ENCODE results near the gene VSTM4.

VSTM4 gene
- 0.06 to 0.09 reads per million in 2 experiments for total RNA-seq

- no peak for DNase-seq (ENCODE audit: low read depth)
These were observed at the start of gene VSTM4 for GRCh38 chr10:49115015-49115795. TSS of gene VSTM4 (minus strand) at chr10:49115522. CDS start at chr10:49115485, 37 bp downstream.

- DNase-seq (ENCODE audit: low read depth), result no peak
These were observed 49.4 kb upstream of the VSTM4 start for GRCh38 chr10:49164559-49165188.

GRCh38 chr10:49163741-49164140 lies 48.4 kb upstream of the VSTM4 start:
- DNase-seq (ENCODE audit: low read depth), result no peak

GRCh38 chr10:49162761-49163310 lies 47.5 kb upstream of the VSTM4 start:
- no peak for DNase-seq (ENCODE audit: low read depth)

- no peak for DNase-seq (ENCODE audit: low read depth)
These were observed 46.7 kb upstream of the VSTM4 start for GRCh38 chr10:49162063-49162462.

- DNase-seq (ENCODE audit: low read depth), result no peak
These were observed 46.2 kb upstream of the VSTM4 start for GRCh38 chr10:49161411-49161997.

GRCh38 chr10:49160814-49161213 lies 45.5 kb upstream of the VSTM4 start:
- DNase-seq (ENCODE audit: low read depth), result no peak

- no peak for DNase-seq (ENCODE audit: low read depth)
These were observed 44.8 kb upstream of the VSTM4 start for GRCh38 chr10:49160110-49160509.

GRCh38 chr10:49158915-49159314 lies 43.6 kb upstream of the VSTM4 start:
- no peak for DNase-seq (ENCODE audit: low read depth)

- DNase-seq (ENCODE audit: low read depth), result no peak
These were observed 43.1 kb upstream of the VSTM4 start for GRCh38 chr10:49158404-49158803.

- no peak for DNase-seq (ENCODE audit: low read depth)
These were observed 41.9 kb upstream of the VSTM4 start for GRCh38 chr10:49157229-49157628.

GRCh38 chr10:49154641-49155040 lies 39.3 kb upstream of the VSTM4 start:
- no peak for DNase-seq (ENCODE audit: low read depth)

GRCh38 chr10:49153971-49154370 lies 38.6 kb upstream of the VSTM4 start:
- DNase-seq (ENCODE audit: low read depth), result no peak

GRCh38 chr10:49153115-49153514 lies 37.8 kb upstream of the VSTM4 start:
- no peak for DNase-seq (ENCODE audit: low read depth)

GRCh38 chr10:49152663-49153062 lies 37.3 kb upstream of the VSTM4 start:
- no peak for DNase-seq (ENCODE audit: low read depth)

- DNase-seq (ENCODE audit: low read depth), result no peak
These were observed 36.7 kb upstream of the VSTM4 start for GRCh38 chr10:49152037-49152436.

- DNase-seq (ENCODE audit: low read depth), result no peak
These were observed 36.2 kb upstream of the VSTM4 start for GRCh38 chr10:49151481-49151880.

- no peak for DNase-seq (ENCODE audit: low read depth)
These were observed 35.7 kb upstream of the VSTM4 start for GRCh38 chr10:49151025-49151445.

- no peak for DNase-seq (ENCODE audit: low read depth)
These were observed 35.1 kb upstream of the VSTM4 start for GRCh38 chr10:49150426-49150825.

- DNase-seq (ENCODE audit: low read depth), result no peak
These were observed 34.6 kb upstream of the VSTM4 start for GRCh38 chr10:49149881-49150280.

GRCh38 chr10:49144058-49144720 lies 28.9 kb upstream of the VSTM4 start:
- no peak for DNase-seq (ENCODE audit: low read depth)

GRCh38 chr10:49143249-49143648 lies 27.9 kb upstream of the VSTM4 start:
- no peak for DNase-seq (ENCODE audit: low read depth)
